ENCODE results near the gene FLCN. TPM values are rescaled to one million over a fixed set of nuclear protein-coding genes. Genes with fewer than 3 reads are reported as not detected.

FLCN gene
- total RNA-seq, 1 experiment from 2014 or later = 71.6 TPM

GRCh38 chr17:17214646-17215436 is 22.1 kb downstream of the FLCN start:
- BruUV-seq (replicated peaks) = no TSS peak
- Histone ChIP-seq H3K4me3 (ENCODE audit: low read depth in 2 of 2, low read length in 2 of 2) (no peak overlapping the region), H3K9me3 (ENCODE audit: control insufficient read depth, insufficient read depth, low read depth, low read length) (no peaks in the 10 kb centered on the region), H3K27me3 (ENCODE audit: control insufficient read depth, insufficient read depth, low read length) (no peaks in the 10 kb centered on the region), H3K36me3 (ENCODE audit: control insufficient read depth, insufficient read depth, low read length) (peaks cover 11% of the 10 kb centered on the region), H3K4me1 (ENCODE audit: control insufficient read depth, insufficient read depth, low read length) (no peaks in the 10 kb centered on the region), H3K27ac (ENCODE audit: low read length) (no peak overlapping the region)
- no peak for TF ChIP-seq SIN3A (IDR thresholded peaks at IDR 0.05; ENCODE audit: borderline replicate concordance, insufficient read depth, low read depth, low read length)
- no peak for TF ChIP-seq POLR2AphosphoS5 (IDR thresholded peaks at IDR 0.05; ENCODE audit: low read depth, low read length)
- no peak for TF ChIP-seq CTCF (IDR thresholded peaks at IDR 0.05)
- no peak for TF ChIP-seq REST (IDR thresholded peaks at IDR 0.05; ENCODE audit: insufficient read depth in 1 of 2, low read depth in 2 of 2, low read length in 1 of 2)
- TF ChIP-seq TCF7L2 (IDR thresholded peaks at IDR 0.05; ENCODE audit: low read depth, low read length) = no peak
- intact Hi-C loops (cut with micrococcal nuclease; ENCODE audit: unreplicated experiment) (no loop called here), in situ Hi-C loops (cut with HindIII; ENCODE audit: low pct_unique_long_range_greater_than_20kb, low sequenced_read_pairs) (no loop called here)
- ATAC-seq (no peak), DNase-seq (ENCODE audit: low read depth, low spot score) (no peak)
- CTCF ChIA-PET = no interaction called here
- POLR2A ChIA-PET = interaction anchor here (0.5 kb wide), 1 partner anchor 359 kb away, joined by 7 read pairs; no protein-coding TSS in a partner anchor

GRCh38 chr17:17213775-17214174 is 23.2 kb downstream of the FLCN start:
- no peaks in the 10 kb centered on the region for H3K9me3 ChIP-seq (ENCODE audit: control insufficient read depth, insufficient read depth, low read depth, low read length)
- intact Hi-C loops (cut with micrococcal nuclease; ENCODE audit: unreplicated experiment) = no loop called here
- BruUV-seq (replicated peaks) = no TSS peak
- TF ChIP-seq REST (IDR thresholded peaks at IDR 0.05; ENCODE audit: insufficient read depth in 1 of 2, low read depth in 2 of 2, low read length in 1 of 2) = no peak
- no peak for TF ChIP-seq TCF7L2 (IDR thresholded peaks at IDR 0.05; ENCODE audit: low read depth, low read length)
- no peak for TF ChIP-seq CTCF (IDR thresholded peaks at IDR 0.05)
- TF ChIP-seq SIN3A (IDR thresholded peaks at IDR 0.05; ENCODE audit: borderline replicate concordance, insufficient read depth, low read depth, low read length) = no peak
- TF ChIP-seq POLR2AphosphoS5 (IDR thresholded peaks at IDR 0.05; ENCODE audit: low read depth, low read length) = no peak
- in situ Hi-C loops (cut with HindIII; ENCODE audit: low pct_unique_long_range_greater_than_20kb, low sequenced_read_pairs) = no loop called here
- H3K36me3 ChIP-seq (ENCODE audit: control insufficient read depth, insufficient read depth, low read length) = peaks cover 11% of the 10 kb centered on the region
- H3K4me3 ChIP-seq (ENCODE audit: low read depth in 2 of 2, low read length in 2 of 2) = no peak overlapping the region
- no peak overlapping the region for H3K27ac ChIP-seq (ENCODE audit: low read length)
- no peaks in the 10 kb centered on the region for H3K27me3 ChIP-seq (ENCODE audit: control insufficient read depth, insufficient read depth, low read length)
- DNase-seq (ENCODE audit: low read depth, low spot score) (no peak), ATAC-seq (no peak)
- ChIA-PET CTCF (no interaction called here), POLR2A (interaction anchor here (0.6 kb wide), 1 partner anchor 42 kb away, joined by 3 read pairs; no protein-coding TSS in a partner anchor)
- no peaks in the 10 kb centered on the region for H3K4me1 ChIP-seq (ENCODE audit: control insufficient read depth, insufficient read depth, low read length)

Data from Panc1 (cell line).